ENCODE measurements around the gene CLNK.

DNA sequence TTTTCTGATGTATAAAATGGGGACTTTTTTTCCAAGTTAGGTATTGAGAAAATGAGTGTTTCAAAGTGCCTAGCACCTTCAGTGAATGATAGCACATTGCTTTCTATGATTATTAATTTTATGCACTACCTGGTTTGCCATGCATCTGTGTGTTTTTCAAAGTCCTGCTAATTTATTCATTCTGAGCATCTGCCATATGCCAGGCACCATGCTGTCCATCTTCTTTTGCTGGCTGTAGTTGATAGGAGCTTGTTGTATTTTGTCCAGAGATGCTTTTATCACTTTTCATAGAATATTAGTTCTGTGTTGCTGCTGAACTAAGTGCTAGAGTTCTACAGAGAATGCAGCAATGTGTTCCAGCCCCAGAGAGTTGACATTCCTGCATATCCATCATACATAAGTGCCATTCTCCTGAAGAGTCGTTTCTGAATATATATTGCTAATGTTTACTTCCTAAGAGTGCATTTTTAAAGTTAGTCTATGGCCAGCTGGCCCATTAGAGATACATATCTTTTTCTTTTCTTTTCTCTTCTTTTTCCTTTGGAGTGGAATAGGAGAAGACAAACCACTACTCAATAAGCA is 49.0 kb upstream of the CLNK start:
- no peak for TF ChIP-seq EZH2 (IDR thresholded peaks at IDR 0.05; ENCODE audit: borderline replicate concordance)
- TF ChIP-seq, protein P1, sequence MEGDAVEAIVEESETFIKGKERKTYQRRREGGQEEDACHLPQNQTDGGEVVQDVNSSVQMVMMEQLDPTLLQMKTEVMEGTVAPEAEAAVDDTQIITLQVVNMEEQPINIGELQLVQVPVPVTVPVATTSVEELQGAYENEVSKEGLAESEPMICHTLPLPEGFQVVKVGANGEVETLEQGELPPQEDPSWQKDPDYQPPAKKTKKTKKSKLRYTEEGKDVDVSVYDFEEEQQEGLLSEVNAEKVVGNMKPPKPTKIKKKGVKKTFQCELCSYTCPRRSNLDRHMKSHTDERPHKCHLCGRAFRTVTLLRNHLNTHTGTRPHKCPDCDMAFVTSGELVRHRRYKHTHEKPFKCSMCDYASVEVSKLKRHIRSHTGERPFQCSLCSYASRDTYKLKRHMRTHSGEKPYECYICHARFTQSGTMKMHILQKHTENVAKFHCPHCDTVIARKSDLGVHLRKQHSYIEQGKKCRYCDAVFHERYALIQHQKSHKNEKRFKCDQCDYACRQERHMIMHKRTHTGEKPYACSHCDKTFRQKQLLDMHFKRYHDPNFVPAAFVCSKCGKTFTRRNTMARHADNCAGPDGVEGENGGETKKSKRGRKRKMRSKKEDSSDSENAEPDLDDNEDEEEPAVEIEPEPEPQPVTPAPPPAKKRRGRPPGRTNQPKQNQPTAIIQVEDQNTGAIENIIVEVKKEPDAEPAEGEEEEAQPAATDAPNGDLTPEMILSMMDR (IDR thresholded peaks at IDR 0.05; ENCODE audit: poor library complexity): no peak
